AG09309 (cell line): ENCODE data around the gene NEMP2.

ENCODE experiments used
- DNase-seq: peaks from one replicate; pipeline ENCODE4 v3.0.0-alpha.2; 2010; ENCODE audit warnings: low read depth
- H3K4me3 ChIP-seq: 2 replicates; pipeline ENCODE4 v1.5.1; 2011; ENCODE audit warnings: mild to moderate bottlenecking, low read depth, low read length, moderate library complexity; ENCODE audit not compliant: control insufficient read depth
- TF ChIP-seq, protein P1 (sequence below): IDR thresholded peaks from 2 replicates; pipeline ENCODE4 v1.5.1; 2011; ENCODE audit warnings: mild to moderate bottlenecking, low read depth, low read length, inconsistent platforms; ENCODE audit not compliant: insufficient read depth, control insufficient read depth; ENCODE audit errors: missing control alignments

NEMP2 gene

DNA sequence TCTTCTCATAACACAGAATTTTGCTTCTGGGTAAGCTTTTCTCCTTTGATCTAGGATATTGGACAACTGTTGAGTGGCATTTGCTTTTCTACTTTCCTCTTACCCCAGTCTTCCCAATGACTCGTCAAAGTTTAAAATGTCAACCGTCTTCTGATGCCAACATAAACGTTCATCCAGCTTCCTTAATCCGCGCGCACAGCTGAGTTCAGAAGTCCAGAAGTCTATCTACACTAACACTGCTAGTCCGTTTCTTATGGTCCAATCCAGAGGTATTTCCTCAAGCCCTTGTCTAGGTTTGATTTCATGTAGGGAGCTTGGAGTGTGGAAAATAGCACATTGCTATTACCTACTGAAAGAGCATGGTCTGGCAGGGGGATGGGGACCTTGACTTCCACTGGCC, 77.7 kb downstream of the NEMP2 start:
- DNase-seq = no peak
- TF ChIP-seq, protein P1, sequence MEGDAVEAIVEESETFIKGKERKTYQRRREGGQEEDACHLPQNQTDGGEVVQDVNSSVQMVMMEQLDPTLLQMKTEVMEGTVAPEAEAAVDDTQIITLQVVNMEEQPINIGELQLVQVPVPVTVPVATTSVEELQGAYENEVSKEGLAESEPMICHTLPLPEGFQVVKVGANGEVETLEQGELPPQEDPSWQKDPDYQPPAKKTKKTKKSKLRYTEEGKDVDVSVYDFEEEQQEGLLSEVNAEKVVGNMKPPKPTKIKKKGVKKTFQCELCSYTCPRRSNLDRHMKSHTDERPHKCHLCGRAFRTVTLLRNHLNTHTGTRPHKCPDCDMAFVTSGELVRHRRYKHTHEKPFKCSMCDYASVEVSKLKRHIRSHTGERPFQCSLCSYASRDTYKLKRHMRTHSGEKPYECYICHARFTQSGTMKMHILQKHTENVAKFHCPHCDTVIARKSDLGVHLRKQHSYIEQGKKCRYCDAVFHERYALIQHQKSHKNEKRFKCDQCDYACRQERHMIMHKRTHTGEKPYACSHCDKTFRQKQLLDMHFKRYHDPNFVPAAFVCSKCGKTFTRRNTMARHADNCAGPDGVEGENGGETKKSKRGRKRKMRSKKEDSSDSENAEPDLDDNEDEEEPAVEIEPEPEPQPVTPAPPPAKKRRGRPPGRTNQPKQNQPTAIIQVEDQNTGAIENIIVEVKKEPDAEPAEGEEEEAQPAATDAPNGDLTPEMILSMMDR = no peak
- H3K4me3 ChIP-seq = no peak overlapping the region

DNA sequence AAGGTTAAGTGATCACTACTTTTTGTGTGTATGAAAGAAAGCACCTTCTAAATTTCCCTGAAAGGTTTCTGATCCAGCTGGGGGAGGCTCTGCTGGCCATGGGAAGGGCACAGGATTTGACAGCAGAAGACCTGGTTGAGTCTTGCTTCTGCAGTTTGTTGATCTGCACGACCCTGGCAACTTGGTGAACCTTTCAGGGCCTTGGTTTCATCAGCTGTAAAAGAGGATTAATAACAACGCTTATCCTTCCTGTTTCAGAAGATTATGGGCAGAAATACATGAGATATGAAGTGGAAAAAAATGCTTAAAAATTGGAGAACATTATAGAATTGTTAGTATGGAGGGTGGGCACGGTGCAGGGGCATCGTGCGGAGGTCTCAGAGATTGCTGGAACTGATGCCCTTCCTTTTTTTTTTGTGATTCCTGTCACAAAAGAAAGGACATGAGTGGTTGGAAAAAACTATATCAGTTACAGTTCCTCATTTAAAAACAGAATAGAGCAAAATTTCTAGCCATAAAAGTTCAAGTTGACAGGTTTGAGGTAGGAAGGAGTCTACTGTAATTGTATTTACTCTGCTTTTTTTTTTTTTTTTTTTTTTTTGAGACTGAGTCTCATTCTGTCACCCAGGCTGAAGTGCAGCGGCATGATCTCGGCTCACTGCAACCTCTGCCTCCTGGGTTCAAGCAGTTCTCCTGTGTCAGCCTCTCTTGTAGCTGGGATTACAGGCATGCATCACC, 79.0 kb downstream of the NEMP2 start:
- no peak for DNase-seq
- H3K4me3 ChIP-seq = no peak overlapping the region
- TF ChIP-seq, protein P1 = no peak

DNA sequence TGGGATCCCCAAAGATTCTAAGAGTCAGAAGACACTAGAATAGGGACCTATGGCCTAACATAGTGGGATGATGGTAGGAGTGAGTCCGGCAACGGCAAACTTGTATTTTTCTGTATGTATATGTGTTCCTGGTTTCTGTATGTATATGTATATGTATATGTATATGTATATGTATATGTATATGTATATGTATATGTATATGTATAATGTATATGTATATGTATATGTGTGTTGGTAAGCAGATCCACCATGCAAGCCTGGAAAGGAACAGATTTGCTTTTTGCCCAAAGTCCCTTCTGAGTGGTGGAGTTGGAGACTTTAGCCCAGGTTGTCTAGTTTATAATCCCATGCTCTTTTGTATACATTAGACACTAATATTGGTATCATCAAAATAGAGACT, 79.7 kb downstream of the NEMP2 start:
- DNase-seq = no peak
- TF ChIP-seq, protein P1 = no peak
- no peak overlapping the region for H3K4me3 ChIP-seq
